Measurements from ENCODE around the gene CTSW. TPM values are rescaled to one million over a fixed set of nuclear protein-coding genes. Genes with fewer than 3 reads are reported as not detected.

Gene CTSW
- total RNA-seq, 2 experiments from 2014 or later = 124 to 126 TPM

DNA sequence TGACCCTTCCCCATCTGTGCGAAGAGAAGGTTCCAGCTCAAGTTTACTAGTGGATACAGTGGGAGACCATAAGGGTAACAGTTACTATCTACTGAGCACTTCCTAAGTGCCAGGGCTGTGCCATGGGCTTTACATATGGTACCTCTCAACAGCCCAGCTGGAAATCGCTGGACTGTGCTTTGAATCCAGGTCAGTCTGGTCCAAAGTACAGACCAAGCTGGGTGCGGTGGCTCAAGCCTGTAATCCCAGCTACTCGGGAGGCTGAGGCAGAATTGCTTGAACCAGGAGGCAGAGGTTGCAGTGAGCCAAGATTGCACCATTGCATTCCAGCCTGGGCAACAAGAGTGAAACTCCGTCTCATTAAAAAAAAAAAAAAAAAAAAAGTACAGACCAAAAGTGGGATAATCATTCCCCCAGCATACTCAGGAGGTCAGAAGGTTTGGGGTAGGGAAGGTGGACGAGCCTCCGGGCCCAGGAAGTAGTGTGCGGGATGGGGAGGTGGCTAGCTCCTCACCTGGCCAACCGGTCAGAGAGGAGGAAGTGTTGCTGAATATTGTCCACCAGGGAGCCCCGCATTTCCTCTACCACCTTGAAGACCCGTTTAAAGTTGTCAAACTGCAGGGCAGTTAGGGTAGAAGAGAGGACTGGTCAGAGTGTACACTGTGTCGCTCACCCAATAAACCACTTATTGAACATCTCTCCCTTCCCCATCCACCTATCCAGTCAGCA lies 6.3 kb downstream of the CTSW start:
- Mint-ChIP-seq H3K36me3 (ENCODE audit: low read depth) (peaks cover 28% of the 10 kb centered on the region), H3K27ac (no peak overlapping the region), H3K27me3 (no peaks in the 10 kb centered on the region), H3K4me3 (peak overlapping the region; percentile 94), H3K9me3 (no peaks in the 10 kb centered on the region), H3K4me1 (ENCODE audit: low read depth) (peaks cover 46% of the 10 kb centered on the region)
- CTCF ChIA-PET = interaction anchor here (0.7 to 10.5 kb wide), 30 partner anchors 7 to 1076 kb away, joined by 3 to 283 read pairs (median 14); partner anchors contain the start of genes AP5B1, BANF1, CFL1 and CTSW
- intact Hi-C loops (cut with micrococcal nuclease) = loop anchor here (5.0 kb wide), 2 partner anchors 41 to 101 kb away; no protein-coding TSS in a partner anchor
- ATAC-seq = no peak
- DNase-seq = no peak
- TF ChIP-seq, protein P1, sequence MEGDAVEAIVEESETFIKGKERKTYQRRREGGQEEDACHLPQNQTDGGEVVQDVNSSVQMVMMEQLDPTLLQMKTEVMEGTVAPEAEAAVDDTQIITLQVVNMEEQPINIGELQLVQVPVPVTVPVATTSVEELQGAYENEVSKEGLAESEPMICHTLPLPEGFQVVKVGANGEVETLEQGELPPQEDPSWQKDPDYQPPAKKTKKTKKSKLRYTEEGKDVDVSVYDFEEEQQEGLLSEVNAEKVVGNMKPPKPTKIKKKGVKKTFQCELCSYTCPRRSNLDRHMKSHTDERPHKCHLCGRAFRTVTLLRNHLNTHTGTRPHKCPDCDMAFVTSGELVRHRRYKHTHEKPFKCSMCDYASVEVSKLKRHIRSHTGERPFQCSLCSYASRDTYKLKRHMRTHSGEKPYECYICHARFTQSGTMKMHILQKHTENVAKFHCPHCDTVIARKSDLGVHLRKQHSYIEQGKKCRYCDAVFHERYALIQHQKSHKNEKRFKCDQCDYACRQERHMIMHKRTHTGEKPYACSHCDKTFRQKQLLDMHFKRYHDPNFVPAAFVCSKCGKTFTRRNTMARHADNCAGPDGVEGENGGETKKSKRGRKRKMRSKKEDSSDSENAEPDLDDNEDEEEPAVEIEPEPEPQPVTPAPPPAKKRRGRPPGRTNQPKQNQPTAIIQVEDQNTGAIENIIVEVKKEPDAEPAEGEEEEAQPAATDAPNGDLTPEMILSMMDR (IDR thresholded peaks at IDR 0.05) = no peak
- POLR2A ChIA-PET = interaction anchor here (1.4 to 28.1 kb wide), 4 partner anchors 9 to 26 kb away, joined by 5 to 560 read pairs (median 8); partner anchors contain the start of genes CFL1, EFEMP2, FOSL1 and MUS81

GRCh38 chr11:65886826-65887722 lies 7.4 kb downstream of the CTSW start:
- ChIA-PET POLR2A (interaction anchor here (0.6 to 28.1 kb wide), 5 partner anchors 13 to 107 kb away, joined by 3 to 560 read pairs (median 3); partner anchors contain the start of genes CFL1, EFEMP2, FOSL1 and MUS81), CTCF (interaction anchor here (0.6 to 10.5 kb wide), 25 partner anchors 8 to 464 kb away, joined by 3 to 283 read pairs (median 11); partner anchors contain the start of genes AP5B1, BANF1, CFL1 and CTSW)
- ATAC-seq (no peak), DNase-seq (no peak)
- TF ChIP-seq, protein P1 (IDR thresholded peaks at IDR 0.05) = no peak
- H3K27ac Mint-ChIP-seq = peak overlapping the region; percentile 91
- H3K27me3 Mint-ChIP-seq = no peaks in the 10 kb centered on the region
- peaks cover 36% of the 10 kb centered on the region for H3K36me3 Mint-ChIP-seq (ENCODE audit: low read depth)
- no peaks in the 10 kb centered on the region for H3K9me3 Mint-ChIP-seq
- peaks cover 40% of the 10 kb centered on the region for H3K4me1 Mint-ChIP-seq (ENCODE audit: low read depth)
- intact Hi-C loops (cut with micrococcal nuclease) = loop anchor here (5.0 kb wide), 2 partner anchors 40 to 100 kb away; no protein-coding TSS in a partner anchor
- H3K4me3 Mint-ChIP-seq = peak overlapping the region; percentile 94

DNA sequence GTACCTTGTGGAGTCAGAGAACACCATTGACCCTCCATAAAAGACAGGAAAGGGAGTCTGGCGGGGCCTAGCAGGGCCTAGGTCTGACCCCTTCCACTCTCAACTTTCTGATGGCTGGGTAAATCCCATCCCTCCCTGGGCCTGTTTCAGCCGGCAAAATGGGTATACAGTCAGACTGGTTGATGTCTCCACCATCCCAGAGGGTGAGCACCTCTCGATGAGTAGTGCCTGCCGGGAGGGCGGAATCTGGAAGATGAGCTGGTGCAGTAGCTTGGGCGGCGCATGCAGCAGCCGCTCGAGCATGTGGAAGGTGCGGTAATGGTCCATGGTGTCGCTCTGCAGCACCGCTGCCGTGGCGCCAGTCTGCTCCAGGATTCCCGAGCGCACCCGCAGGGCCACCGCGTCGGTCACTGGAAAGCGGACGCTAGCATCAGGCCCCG lies 8.1 kb downstream of the CTSW start:
- Mint-ChIP-seq H3K4me3 (peak overlapping the region; percentile 94), H3K27me3 (no peaks in the 10 kb centered on the region), H3K36me3 (ENCODE audit: low read depth) (peaks cover 43% of the 10 kb centered on the region), H3K9me3 (no peaks in the 10 kb centered on the region), H3K27ac (peak overlapping the region; percentile 91), H3K4me1 (ENCODE audit: low read depth) (peaks cover 45% of the 10 kb centered on the region)
- POLR2A ChIA-PET = interaction anchor here (0.6 to 28.1 kb wide), 11 partner anchors 8 to 159 kb away, joined by 3 to 560 read pairs (median 16); partner anchors contain the start of genes C11orf68, CFL1, CTSW and DRAP1
- TF ChIP-seq, protein P1 (IDR thresholded peaks at IDR 0.05) = no peak
- CTCF ChIA-PET = interaction anchor here (0.9 to 10.5 kb wide), 29 partner anchors 9 to 341 kb away, joined by 3 to 283 read pairs (median 11); partner anchors contain the start of genes AP5B1, BANF1, CFL1 and CTSW
- intact Hi-C loops (cut with micrococcal nuclease) = loop anchor here (5.0 kb wide), 2 partner anchors 40 to 100 kb away; no protein-coding TSS in a partner anchor
- DNase-seq = peak; percentile 22
- no peak for ATAC-seq

- Mint-ChIP-seq H3K9me3 (no peaks in the 10 kb centered on the region), H3K4me1 (ENCODE audit: low read depth) (peaks cover 51% of the 10 kb centered on the region), H3K36me3 (ENCODE audit: low read depth) (peaks cover 44% of the 10 kb centered on the region), H3K4me3 (peak within 1 kb of the TSS; percentile 94), H3K27me3 (no peaks in the 10 kb centered on the region), H3K27ac (peak within 1 kb of the TSS; percentile 91)
- POLR2A ChIA-PET = interaction anchor here (0.6 to 28.1 kb wide), 16 partner anchors 8 to 313 kb away, joined by 3 to 560 read pairs (median 4); partner anchors contain the start of genes C11orf68, CFL1, CTSW and DRAP1
- CTCF ChIA-PET = interaction anchor here (0.7 to 10.5 kb wide), 33 partner anchors 9 to 342 kb away, joined by 3 to 283 read pairs (median 7); partner anchors contain the start of genes AP5B1, CFL1, CTSW and EFEMP2
- peak; percentile 68 for ATAC-seq
- TF ChIP-seq, protein P1 (IDR thresholded peaks at IDR 0.05) = peak; percentile 75
- DNase-seq = peak; percentile 98
- intact Hi-C loops (cut with micrococcal nuclease) = loop anchor here (5.0 kb wide), 2 partner anchors 39 to 99 kb away; no protein-coding TSS in a partner anchor
These were observed 8.7 kb downstream of the CTSW start, which contains the start of gene FIBP for GRCh38 chr11:65888163-65888814. Gene FIBP, minus strand, starts transcription at chr11:65888471. Its CDS starts 53 bp downstream, at chr11:65888418.
